ENCODE data around the gene CYS1.
A peak's percentile ranks its signal among the peaks of the same experiment; 100 is the strongest.

Gene CYS1

DNA sequence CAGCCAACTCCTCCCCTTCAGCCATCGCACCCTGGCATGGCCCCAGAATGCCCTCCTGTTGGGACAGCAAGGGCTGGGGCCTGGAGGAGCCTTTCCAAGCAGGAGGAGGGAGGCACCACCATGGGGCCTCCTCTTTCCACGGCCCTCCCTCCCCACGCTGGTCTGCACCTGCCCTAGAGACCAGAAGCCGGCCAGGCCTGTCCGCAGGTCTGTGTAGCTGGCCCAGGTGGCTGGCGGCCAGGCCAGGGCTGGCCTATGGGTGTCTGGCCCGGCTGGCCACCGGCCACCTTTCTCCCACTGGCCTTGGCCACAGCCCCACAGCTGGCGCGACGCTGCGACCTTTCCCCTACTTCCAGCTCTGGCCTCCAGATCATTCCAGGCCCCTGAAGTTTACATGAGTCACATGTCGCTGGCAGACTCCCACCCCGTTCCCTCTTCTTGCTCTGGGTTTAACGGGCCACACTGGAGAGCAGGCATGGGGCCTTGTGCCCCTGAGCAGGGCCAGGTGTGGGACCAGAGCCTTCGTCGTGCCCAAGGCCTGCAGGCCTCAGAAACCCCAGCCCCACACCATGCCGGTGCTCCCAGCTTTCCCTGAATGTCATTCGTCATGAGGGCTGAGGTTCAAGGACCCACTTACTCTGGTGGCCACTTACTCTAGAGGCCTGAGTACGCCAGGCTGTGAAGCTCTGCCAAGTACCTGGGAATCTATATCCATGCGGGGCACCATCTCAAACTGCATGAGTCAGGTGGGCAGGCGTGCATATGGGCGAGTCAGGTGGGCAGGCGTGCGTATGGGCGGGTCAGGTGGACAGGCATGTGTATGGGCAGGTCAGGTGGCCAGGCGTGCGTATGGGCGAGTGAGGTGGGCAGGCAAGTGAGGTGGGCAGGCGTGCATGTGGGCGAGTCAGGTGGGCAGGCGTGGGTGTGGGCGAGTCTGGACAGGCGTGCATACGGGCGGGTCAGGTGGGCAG is 70.1 kb downstream of the CYS1 start:
- H3K4me3 ChIP-seq (ENCODE audit: low read depth, low read length), result no peak overlapping the region
- TF ChIP-seq, protein P1, sequence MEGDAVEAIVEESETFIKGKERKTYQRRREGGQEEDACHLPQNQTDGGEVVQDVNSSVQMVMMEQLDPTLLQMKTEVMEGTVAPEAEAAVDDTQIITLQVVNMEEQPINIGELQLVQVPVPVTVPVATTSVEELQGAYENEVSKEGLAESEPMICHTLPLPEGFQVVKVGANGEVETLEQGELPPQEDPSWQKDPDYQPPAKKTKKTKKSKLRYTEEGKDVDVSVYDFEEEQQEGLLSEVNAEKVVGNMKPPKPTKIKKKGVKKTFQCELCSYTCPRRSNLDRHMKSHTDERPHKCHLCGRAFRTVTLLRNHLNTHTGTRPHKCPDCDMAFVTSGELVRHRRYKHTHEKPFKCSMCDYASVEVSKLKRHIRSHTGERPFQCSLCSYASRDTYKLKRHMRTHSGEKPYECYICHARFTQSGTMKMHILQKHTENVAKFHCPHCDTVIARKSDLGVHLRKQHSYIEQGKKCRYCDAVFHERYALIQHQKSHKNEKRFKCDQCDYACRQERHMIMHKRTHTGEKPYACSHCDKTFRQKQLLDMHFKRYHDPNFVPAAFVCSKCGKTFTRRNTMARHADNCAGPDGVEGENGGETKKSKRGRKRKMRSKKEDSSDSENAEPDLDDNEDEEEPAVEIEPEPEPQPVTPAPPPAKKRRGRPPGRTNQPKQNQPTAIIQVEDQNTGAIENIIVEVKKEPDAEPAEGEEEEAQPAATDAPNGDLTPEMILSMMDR (IDR thresholded peaks at IDR 0.05; ENCODE audit: low read depth, low read length), result no peak
- peak; percentile 5 for DNase-seq (ENCODE audit: low read depth, low spot score)
- in situ Hi-C loops (cut with HindIII; ENCODE audit: low sequenced_read_pairs), result no loop called here

DNA sequence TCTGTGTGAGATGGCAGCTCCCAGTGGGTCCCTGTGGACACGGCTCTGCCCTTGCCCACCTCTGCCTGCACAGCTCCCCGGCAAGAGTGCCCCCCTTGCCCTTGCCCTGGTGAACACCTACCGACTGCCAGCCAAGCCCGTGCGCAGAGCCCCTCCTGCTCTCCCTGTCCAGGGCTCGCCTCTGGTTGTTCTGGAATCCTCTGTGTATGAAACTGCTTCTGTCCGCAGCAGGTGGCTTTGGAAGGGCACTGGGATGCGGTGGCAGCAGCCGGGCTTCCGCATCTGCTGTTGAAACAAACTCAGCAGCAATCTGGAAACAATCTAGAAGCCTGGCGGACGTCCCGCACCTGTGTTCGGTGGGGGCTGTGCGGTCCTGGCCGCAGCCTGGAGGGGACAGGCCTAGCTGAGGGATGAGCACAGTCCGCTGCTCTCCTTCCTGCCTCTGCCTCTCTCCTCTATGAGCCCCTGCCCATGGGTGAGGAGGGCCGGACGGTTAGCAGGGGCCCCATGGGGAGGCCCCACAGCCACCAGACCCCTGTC is 70.9 kb downstream of the CYS1 start:
- TF ChIP-seq, protein P1 (IDR thresholded peaks at IDR 0.05; ENCODE audit: low read depth, low read length), result no peak
- in situ Hi-C loops (cut with HindIII; ENCODE audit: low sequenced_read_pairs), result no loop called here
- no peak for DNase-seq (ENCODE audit: low read depth, low spot score)

DNA sequence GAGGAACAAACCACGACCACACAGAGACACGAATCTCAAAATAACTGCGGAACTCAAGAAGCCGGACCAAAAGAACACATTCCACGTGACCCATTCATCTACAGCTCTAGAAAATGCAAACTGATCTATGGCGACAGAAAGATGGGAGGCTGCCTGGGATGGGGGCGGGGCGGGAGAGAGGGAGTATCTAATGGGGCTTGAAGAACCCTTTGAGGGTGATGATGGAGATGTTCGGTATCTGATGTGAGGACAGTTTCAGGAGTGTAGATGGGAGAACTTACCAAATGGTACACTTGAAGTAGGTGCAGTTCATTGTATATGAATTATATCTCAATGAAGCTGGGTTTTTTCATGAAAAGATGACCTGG is 71.4 kb downstream of the CYS1 start:
- TF ChIP-seq, protein P1 (IDR thresholded peaks at IDR 0.05; ENCODE audit: low read depth, low read length), result no peak
- in situ Hi-C loops (cut with HindIII; ENCODE audit: low sequenced_read_pairs), result no loop called here
- H3K4me3 ChIP-seq (ENCODE audit: low read depth, low read length), result no peak overlapping the region
- DNase-seq (ENCODE audit: low read depth, low spot score), result no peak

More for the DNA sequence above, 70.9 kb downstream of the CYS1 start:
- H3K4me3 ChIP-seq (ENCODE audit: low read depth, low read length), result no peak overlapping the region

DNA sequence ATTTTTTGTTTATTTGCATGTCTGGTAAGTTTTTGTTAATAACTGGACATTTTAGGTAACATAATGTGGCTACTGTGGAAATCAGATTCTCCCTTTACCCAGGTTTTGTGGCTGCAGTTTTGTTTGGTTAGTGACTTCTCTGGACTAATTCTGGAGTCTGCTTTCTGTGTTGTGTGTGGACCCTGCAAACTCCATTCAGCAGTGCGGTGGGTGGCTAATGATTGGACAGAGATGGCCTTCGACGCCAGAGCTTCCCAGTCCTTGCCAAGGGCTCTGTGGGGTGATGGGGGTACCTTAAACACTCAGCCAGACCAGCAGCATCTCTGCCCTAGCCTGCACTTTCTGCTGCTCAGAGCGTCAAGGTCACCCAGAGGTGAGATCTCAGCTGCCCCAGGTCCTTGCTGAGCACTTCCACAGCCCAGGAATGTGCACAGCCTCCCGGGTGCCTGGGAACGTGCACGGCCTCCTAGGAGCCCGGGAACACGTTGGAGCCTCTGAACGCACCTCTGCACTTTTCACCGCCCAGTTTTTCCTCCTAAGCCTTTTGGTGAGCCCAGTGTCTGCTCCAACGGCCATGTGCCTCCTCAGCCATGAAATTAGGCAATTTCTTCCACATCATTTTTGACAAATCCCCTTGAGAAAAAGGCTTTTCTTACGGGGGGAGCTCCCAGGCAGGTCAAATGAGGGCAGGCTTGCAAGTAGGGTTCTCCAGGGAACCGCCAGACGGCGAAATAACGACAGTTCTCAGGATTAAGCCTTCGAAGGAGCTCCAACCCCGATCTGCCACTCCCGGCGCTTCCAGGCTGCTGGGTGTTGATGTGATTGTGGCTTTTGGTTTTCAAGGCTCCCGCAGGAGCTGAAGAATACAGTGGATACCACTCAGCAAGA is 72.0 kb downstream of the CYS1 start:
- no peak for DNase-seq (ENCODE audit: low read depth, low spot score)
- TF ChIP-seq, protein P1 (IDR thresholded peaks at IDR 0.05; ENCODE audit: low read depth, low read length), result no peak
- in situ Hi-C loops (cut with HindIII; ENCODE audit: low sequenced_read_pairs), result no loop called here
- H3K4me3 ChIP-seq (ENCODE audit: low read depth, low read length), result no peak overlapping the region

DNA sequence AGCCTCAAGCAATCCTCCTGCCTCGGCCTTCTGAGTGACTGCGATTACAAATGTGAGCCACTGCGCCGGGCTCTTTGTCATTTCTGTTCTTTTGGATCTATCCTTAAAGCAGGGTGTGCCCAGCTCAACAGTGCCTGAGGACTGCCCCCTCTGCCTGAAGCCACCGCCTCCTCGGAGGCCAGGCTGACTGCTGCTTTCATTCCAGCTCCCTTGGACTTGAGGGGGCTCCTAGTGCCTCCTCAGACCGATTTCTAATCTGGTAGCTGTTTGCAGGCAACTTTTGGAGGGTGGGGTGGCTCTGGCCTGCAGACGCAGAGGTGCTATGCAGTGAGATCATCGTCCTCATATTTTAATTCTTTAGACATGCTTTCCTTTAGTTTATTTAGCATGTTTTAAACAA is 72.8 kb downstream of the CYS1 start:
- DNase-seq (ENCODE audit: low read depth, low spot score), result no peak
- TF ChIP-seq, protein P1 (IDR thresholded peaks at IDR 0.05; ENCODE audit: low read depth, low read length), result no peak
- H3K4me3 ChIP-seq (ENCODE audit: low read depth, low read length), result no peak overlapping the region
- in situ Hi-C loops (cut with HindIII; ENCODE audit: low sequenced_read_pairs), result no loop called here
